ENCODE data around the gene ADM.

The ADM gene

GRCh38 chr11:10310301-10310841 lies 5.5 kb downstream of the ADM start:
- no peak for DNase-seq

GRCh38 chr11:10311802-10312201 lies 6.9 kb downstream of the ADM start:
- no peak for DNase-seq

GRCh38 chr11:10314199-10315072 lies 9.6 kb downstream of the ADM start:
- no peak for DNase-seq

- no peak for DNase-seq
Measured at GRCh38 chr11:10315083-10315482, 10.2 kb downstream of the ADM start.

- DNase-seq: no peak
Measured at GRCh38 chr11:10317151-10317755, 12.4 kb downstream of the ADM start.

- no peak for DNase-seq
Measured at GRCh38 chr11:10317776-10318526, 13.1 kb downstream of the ADM start.

- no peak for DNase-seq
Measured at GRCh38 chr11:10318527-10318802, 13.6 kb downstream of the ADM start.

GRCh38 chr11:10319702-10320558 lies 15.1 kb downstream of the ADM start:
- no peak for DNase-seq

GRCh38 chr11:10320736-10321465 lies 16.0 kb downstream of the ADM start:
- DNase-seq: no peak

- DNase-seq: no peak
Measured at GRCh38 chr11:10322401-10322800, 17.5 kb downstream of the ADM start.

- peak; percentile 51 for DNase-seq
Measured at GRCh38 chr11:10322830-10323792, 18.2 kb downstream of the ADM start.

GRCh38 chr11:10323793-10324170 lies 18.9 kb downstream of the ADM start:
- DNase-seq: no peak

- no peak for DNase-seq
Measured at GRCh38 chr11:10324474-10324873, 19.6 kb downstream of the ADM start.

GRCh38 chr11:10325277-10326011 lies 20.6 kb downstream of the ADM start:
- DNase-seq: no peak

GRCh38 chr11:10326012-10326964 lies 21.4 kb downstream of the ADM start:
- DNase-seq: no peak

GRCh38 chr11:10327254-10327653 lies 22.4 kb downstream of the ADM start:
- no peak for DNase-seq

- DNase-seq: no peak
Measured at GRCh38 chr11:10328314-10329098, 23.6 kb downstream of the ADM start.

GRCh38 chr11:10329356-10329755 lies 24.5 kb downstream of the ADM start:
- DNase-seq: no peak

Data from NCI-H1694 (cell line).